Spleen (tissue), 11 donors: ENCODE data around the gene KCNE4. TPM values are rescaled to one million over a fixed set of nuclear protein-coding genes. Genes with fewer than 3 reads are reported as not detected.

Experiments
- DNase-seq: peaks from one replicate; pipeline ENCODE4 v3.0.0-alpha.2; 2020
- H3K27ac ChIP-seq, 8 donors: fragments of 200-600 bp; sonication (generic) in 7 of 8; 1 replicate in 4 of 8; 2 replicates in 4 of 8; pipeline versions ENCODE4 v1.5.0 to v1.8.0; 2016 to 2021; ENCODE audit warnings: inconsistent platforms in 4 of 8, mild to moderate bottlenecking in 4 of 8, moderate library complexity in 1 of 8
- H3K27me3 ChIP-seq, 7 donors: fragments of 200-600 bp; sonication (generic) in 6 of 7; replicated peaks in 1 of 7; 1 replicate in 4 of 7; 2 replicates in 3 of 7; pipeline versions ENCODE4 v1.5.0 to v1.8.0; 2016 to 2021; ENCODE audit warnings: inconsistent platforms in 3 of 7, mild to moderate bottlenecking in 1 of 7
- H3K36me3 ChIP-seq, 6 donors: fragments of 200-600 bp; sonication (generic) in 5 of 6; 1 replicate in 4 of 6; 2 replicates in 2 of 6; pipeline versions ENCODE4 v1.5.0 to v1.8.0; 2016 to 2021; ENCODE audit warnings: inconsistent platforms in 2 of 6
- H3K4me1 ChIP-seq, 6 donors: fragments of 200-600 bp; sonication (generic) in 5 of 6; 1 replicate in 3 of 6; 2 replicates in 3 of 6; pipeline versions ENCODE4 v1.5.0 to v1.8.0; 2016 to 2021; ENCODE audit warnings: inconsistent platforms in 3 of 6
- H3K4me3 ChIP-seq, 8 donors: fragments of 200-600 bp; sonication (generic) in 7 of 8; 1 replicate in 4 of 8; 2 replicates in 4 of 8; pipeline versions ENCODE4 v1.5.0 to v1.8.0; 2016 to 2021; ENCODE audit warnings: inconsistent platforms in 4 of 8, mild to moderate bottlenecking in 4 of 8, moderate library complexity in 2 of 8
- H3K9me3 ChIP-seq, 8 donors: fragments of 200-600 bp; sonication (generic) in 7 of 8; 1 replicate in 4 of 8; 2 replicates in 4 of 8; pipeline versions ENCODE4 v1.5.0 to v1.8.0; 2016 to 2021; ENCODE audit warnings: inconsistent platforms in 4 of 8
- CTCF ChIP-seq, 11 experiments: fragments of 200-600 bp in 7 of 11; fragments of 450-650 bp in 4 of 11; sonication (generic) in 4 of 11; IDR thresholded peaks in 8 of 11; conservative IDR thresholded peaks in 3 of 11; 1 replicate in 7 of 11; 2 replicates in 4 of 11; pipeline versions ENCODE4 v1.4.0 to v1.8.0; 2016 to 2021; ENCODE audit warnings: antibody characterized with exemption in 11 of 11, inconsistent platforms in 4 of 11, mild to moderate bottlenecking in 1 of 11
- POLR2A ChIP-seq, 3 donors: fragments of 450-650 bp; IDR thresholded peaks; one replicate each; pipeline ENCODE4 v1.5.1; 2017; ENCODE audit warnings: antibody characterized with exemption in 3 of 3, mild to moderate bottlenecking in 1 of 3
- POLR2AphosphoS5 ChIP-seq, 3 donors: sonication (generic); formaldehyde crosslinking; IDR thresholded peaks; one replicate each; pipeline ENCODE4 v1.5.1; 2017; ENCODE audit warnings: antibody characterized with exemption in 3 of 3
- WGBS, 5 donors: extraction: QIAGEN DNeasy Blood & Tissue Kit in 3 of 5; methylation state at CpG; one replicate each; pipeline versions ENCODE4 v1.1.5 to v1.1.7; 2013 to 2018; 5-methylcytosine and 5-hydroxymethylcytosine counted together
- intact Hi-C: fragments of 100-400 bp; cut with DNase I; formaldehyde crosslinking; loops from one replicate; pipeline ENCODE4 v1.15.0; 2023; ENCODE audit warnings: low total_unique reads
- polyA plus RNA-seq, 3 donors: library from polyadenylated mRNA; stranded (reverse); fragments of 200-250 nt; gene quantifications; one replicate each; pipeline ENCODE4 v1.2.1, GENCODE V29; 2013
- total RNA-seq, 7 donors: library from RNA; depleted of rRNA in 3 of 7; stranded (reverse); fragments of >200 nt in 3 of 7; fragmentation: NEBNext Ultra II Directional in 4 of 7; extraction: Animal tissue kit (Norgen Biotek cat#: 25700) in 4 of 7; gene quantifications; one replicate each; pipeline versions ENCODE4 v1.1.0 to v1.2.1, GENCODE V29; 2016 to 2021
- donor health status: healthy with polysubstance abuse.
- donor health status: DM: no; HTN: no; CAD: no; lungs with moderate emphysema.
- donor health status: DM: no; HTN: no; CAD: no.
- donor health status: Bipolar disorder and iron deficiency.
- donor health status: healthy.
- donor health status: DM: no; HTN: no; CAD: no.
- donor health status: DM: yes; HTN: yes; CAD: no.

The KCNE4 gene
- total and polyA plus RNA-seq, 10 donors, result 1.0 to 25.0 (median 4.3) TPM

DNA sequence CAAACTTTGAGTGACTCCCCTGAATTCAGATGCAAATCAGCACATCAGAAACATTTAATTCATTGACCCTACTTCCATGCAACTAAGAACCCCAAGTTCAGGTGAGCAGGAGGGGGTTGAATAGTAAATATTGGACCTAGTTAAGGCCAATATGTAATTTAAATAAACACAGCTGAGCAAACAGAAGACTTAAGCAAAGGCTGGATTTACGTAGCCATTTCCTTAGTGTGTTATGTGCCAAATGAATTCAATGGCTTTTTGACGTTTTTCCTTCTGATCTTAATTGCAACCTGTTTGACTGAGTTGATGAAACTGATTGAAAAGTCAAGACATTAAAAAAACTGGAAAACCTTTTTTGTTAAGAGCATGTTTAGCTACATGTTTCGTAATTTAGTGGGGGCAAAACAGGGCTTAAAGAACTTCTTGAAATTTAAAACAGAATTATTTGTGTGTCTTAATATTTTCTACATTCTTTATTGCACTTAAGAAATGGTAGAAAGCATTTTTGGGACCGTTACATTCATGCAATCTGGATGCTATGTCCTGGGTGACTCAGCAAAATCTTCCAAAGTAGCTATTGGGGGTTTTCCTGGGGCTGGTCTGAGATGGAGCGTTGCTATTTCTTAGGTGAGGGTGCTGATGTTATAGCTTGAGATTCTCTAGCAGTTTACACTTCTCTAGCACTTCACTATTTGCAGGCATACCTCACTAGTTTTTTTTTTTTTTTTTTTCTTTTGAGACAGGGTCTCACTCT is 25.5 kb upstream of the KCNE4 start:
- no peaks in the 10 kb centered on the region for H3K27me3 ChIP-seq
- DNase-seq, result no peak
- intact Hi-C loops, result no loop called here

GRCh38 chr2:223027442-223027841 is 24.5 kb upstream of the KCNE4 start:
- TF ChIP-seq POLR2A (IDR thresholded peaks at IDR 0.05), result no peak
- TF ChIP-seq CTCF (IDR thresholded peaks at IDR 0.05 in 8 of 11, conservative IDR thresholded peaks at IDR 0.05 in 3 of 11), result no peak
- TF ChIP-seq POLR2AphosphoS5 (IDR thresholded peaks at IDR 0.05), result no peak
- Histone ChIP-seq H3K27me3 (no peaks in the 10 kb centered on the region), H3K9me3 (peaks cover 0 to 10% (median 7%) of the 10 kb centered on the region in 8 donors), H3K4me3 (no peak overlapping the region), H3K27ac (no peak overlapping the region), H3K4me1 (no peaks in the 10 kb centered on the region), H3K36me3 (no peaks in the 10 kb centered on the region)
- DNase-seq, result no peak
- intact Hi-C loops, result no loop called here
- 90 to 96% (median 94%) methylated on average over 2 of the region's 2 CpGs for WGBS, 5 donors

More for the DNA sequence above, 25.5 kb upstream of the KCNE4 start:
- H3K4me1 ChIP-seq, result no peaks in the 10 kb centered on the region
- TF ChIP-seq POLR2A (IDR thresholded peaks at IDR 0.05) (no peak), POLR2AphosphoS5 (IDR thresholded peaks at IDR 0.05) (no peak)
- H3K36me3 ChIP-seq, result no peaks in the 10 kb centered on the region
- no peak overlapping the region for H3K4me3 ChIP-seq
- no peak overlapping the region for H3K27ac ChIP-seq
- 50 to 65% (median 55%) methylated on average over 5 of the region's 5 CpGs for WGBS, 5 donors
- peaks cover 0 to under 1% (median 0%) of the 10 kb centered on the region in 8 donors for H3K9me3 ChIP-seq

- Histone ChIP-seq H3K4me3 (no peak overlapping the region), H3K27me3 (no peaks in the 10 kb centered on the region), H3K4me1 (no peaks in the 10 kb centered on the region), H3K9me3 (peaks cover 0 to 17% (median 10%) of the 10 kb centered on the region in 8 donors), H3K27ac (no peak overlapping the region), H3K36me3 (no peaks in the 10 kb centered on the region)
- no peak for DNase-seq
- 60 to 77% (median 66%) methylated on average over 3 of the region's 3 CpGs for WGBS, 5 donors
- intact Hi-C loops, result no loop called here
- TF ChIP-seq POLR2AphosphoS5 (IDR thresholded peaks at IDR 0.05) (no peak), POLR2A (IDR thresholded peaks at IDR 0.05) (no peak), CTCF (IDR thresholded peaks at IDR 0.05 in 8 of 11, conservative IDR thresholded peaks at IDR 0.05 in 3 of 11) (no peak)
Measured at GRCh38 chr2:223029287-223029686, 22.7 kb upstream of the KCNE4 start.

DNA sequence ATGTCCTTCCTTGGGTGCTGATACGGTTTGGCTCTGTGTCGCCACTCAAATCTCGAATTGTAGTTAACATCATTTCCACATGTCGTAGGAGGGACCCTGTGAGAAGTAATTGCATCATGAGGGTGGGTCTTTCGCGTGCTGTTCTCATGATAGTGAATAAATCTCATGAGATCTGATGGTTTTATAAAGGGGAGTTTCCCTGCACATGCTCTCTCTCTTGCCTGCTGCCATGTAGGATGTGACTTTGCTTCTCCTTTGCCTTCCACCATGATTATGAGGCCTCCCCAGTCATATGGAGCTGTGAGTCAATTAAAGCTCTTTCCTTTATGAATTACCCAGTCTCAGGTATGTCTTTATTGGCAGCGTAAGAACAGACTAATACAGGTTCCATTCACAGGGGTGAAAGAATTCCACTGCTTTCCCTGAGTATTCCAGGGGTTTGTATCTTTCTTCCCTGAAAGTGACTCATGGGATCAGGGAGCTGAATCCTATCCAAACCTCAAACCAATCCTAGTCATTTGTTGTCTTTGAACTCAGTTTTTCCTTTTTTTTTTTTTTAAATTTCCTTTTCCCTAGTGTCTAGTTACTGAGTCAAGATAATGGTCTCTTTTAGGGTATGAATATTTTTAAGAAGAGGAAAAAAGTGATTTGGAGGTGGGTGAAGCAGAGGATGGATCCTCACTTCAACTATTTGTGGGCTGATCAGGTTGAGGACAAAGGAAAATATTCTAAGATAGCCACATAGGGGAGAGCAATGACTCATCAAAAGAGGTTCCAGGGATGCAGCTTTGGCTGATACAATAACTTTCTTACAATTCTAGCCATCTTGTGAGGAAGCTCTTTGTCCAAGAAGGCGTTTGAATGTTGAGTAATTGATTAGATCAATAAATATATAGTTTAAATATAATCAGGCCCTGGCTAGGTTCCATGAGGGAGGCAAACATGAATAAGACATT is 19.5 kb upstream of the KCNE4 start:
- Histone ChIP-seq H3K4me1 (no peaks in the 10 kb centered on the region), H3K27ac (no peak overlapping the region), H3K9me3 (peaks cover 0 to 17% (median 10%) of the 10 kb centered on the region in 8 donors), H3K27me3 (no peaks in the 10 kb centered on the region), H3K36me3 (no peaks in the 10 kb centered on the region), H3K4me3 (no peak overlapping the region)
- intact Hi-C loops, result no loop called here
- TF ChIP-seq POLR2AphosphoS5 (IDR thresholded peaks at IDR 0.05) (no peak), POLR2A (IDR thresholded peaks at IDR 0.05) (no peak), CTCF (IDR thresholded peaks at IDR 0.05 in 8 of 11, conservative IDR thresholded peaks at IDR 0.05 in 3 of 11) (no peak)
- 81 to 85% (median 81%) methylated on average over 8 of the region's 8 CpGs for WGBS, 5 donors
- no peak for DNase-seq
